Epithelial cell of proximal tubule (primary cell): ENCODE measurements around the gene KRT17. TPM values are rescaled to one million over a fixed set of nuclear protein-coding genes. Genes with fewer than 3 reads are reported as not detected.
"Not testable (repeated sequence)": the region's sequence is repeated elsewhere in the genome, so short reads cannot be mapped to it uniquely, and the experiment has no call there.

Experiments used
- DNase-seq: peaks from one replicate; pipeline ENCODE4 v3.0.0-alpha.2; 2011; ENCODE audit warnings: low read depth
- H3K4me3 ChIP-seq: 2 replicates; pipeline ENCODE4 v1.5.1; 2011; ENCODE audit warnings: low read depth, mild to moderate bottlenecking, low read length
- total RNA-seq: library from RNA; depleted of rRNA; stranded (reverse); fragments of >200 nt; gene quantifications from 2 replicates; pipeline ENCODE4 v1.2.3, GENCODE V29; 2015
- TF ChIP-seq, protein P1 (sequence below): conservative IDR thresholded peaks from 2 replicates; pipeline ENCODE4 v1.5.1; 2012; ENCODE audit warnings: low read depth, mild to moderate bottlenecking, low read length

The KRT17 gene
- total RNA-seq, 1 donor from 2014 or later, result 20.8 TPM

DNA sequence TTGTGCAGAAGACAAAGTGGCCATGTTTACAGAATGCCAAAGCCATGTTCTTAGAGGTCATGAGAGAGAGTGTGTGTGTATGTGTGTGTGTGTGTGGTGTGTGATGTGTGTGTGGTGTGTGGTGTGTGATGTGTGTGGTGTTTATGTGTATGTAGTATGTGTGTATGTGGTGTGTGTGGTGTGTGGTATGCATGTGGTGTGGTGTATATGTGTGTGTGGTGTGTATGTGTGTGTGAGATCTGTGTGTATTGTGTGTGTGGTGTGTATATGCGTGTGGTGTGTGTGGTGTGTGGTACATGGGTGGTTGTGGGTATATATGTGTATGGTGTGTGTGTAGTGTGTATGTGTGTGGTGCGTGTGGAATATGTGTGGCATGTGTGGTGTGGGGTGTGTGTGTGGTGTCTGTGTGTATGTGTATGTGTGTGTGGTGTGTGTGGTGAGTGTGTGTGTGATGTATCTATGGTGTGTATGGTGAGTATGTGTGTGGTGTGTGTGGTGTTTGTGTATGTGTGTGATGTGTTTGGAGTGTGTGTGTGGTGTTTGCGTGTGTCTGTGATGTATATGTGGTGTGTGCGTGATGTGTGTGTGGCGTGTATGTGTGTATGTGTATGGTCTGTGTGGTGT lies 8.2 kb upstream of the KRT17 start:
- H3K4me3 ChIP-seq, result no peak overlapping the region
- TF ChIP-seq, protein P1, sequence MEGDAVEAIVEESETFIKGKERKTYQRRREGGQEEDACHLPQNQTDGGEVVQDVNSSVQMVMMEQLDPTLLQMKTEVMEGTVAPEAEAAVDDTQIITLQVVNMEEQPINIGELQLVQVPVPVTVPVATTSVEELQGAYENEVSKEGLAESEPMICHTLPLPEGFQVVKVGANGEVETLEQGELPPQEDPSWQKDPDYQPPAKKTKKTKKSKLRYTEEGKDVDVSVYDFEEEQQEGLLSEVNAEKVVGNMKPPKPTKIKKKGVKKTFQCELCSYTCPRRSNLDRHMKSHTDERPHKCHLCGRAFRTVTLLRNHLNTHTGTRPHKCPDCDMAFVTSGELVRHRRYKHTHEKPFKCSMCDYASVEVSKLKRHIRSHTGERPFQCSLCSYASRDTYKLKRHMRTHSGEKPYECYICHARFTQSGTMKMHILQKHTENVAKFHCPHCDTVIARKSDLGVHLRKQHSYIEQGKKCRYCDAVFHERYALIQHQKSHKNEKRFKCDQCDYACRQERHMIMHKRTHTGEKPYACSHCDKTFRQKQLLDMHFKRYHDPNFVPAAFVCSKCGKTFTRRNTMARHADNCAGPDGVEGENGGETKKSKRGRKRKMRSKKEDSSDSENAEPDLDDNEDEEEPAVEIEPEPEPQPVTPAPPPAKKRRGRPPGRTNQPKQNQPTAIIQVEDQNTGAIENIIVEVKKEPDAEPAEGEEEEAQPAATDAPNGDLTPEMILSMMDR, result no peak
- DNase-seq, result no peak

GRCh38 chr17:41631898-41632285 lies 7.5 kb upstream of the KRT17 start:
- H3K4me3 ChIP-seq, result no peak overlapping the region
- TF ChIP-seq, protein P1, result no peak
- no peak for DNase-seq

- no peak for DNase-seq
- TF ChIP-seq, protein P1, result no peak
- no peak overlapping the region for H3K4me3 ChIP-seq
Observed at GRCh38 chr17:41631025-41631897, 6.9 kb upstream of the KRT17 start.

DNA sequence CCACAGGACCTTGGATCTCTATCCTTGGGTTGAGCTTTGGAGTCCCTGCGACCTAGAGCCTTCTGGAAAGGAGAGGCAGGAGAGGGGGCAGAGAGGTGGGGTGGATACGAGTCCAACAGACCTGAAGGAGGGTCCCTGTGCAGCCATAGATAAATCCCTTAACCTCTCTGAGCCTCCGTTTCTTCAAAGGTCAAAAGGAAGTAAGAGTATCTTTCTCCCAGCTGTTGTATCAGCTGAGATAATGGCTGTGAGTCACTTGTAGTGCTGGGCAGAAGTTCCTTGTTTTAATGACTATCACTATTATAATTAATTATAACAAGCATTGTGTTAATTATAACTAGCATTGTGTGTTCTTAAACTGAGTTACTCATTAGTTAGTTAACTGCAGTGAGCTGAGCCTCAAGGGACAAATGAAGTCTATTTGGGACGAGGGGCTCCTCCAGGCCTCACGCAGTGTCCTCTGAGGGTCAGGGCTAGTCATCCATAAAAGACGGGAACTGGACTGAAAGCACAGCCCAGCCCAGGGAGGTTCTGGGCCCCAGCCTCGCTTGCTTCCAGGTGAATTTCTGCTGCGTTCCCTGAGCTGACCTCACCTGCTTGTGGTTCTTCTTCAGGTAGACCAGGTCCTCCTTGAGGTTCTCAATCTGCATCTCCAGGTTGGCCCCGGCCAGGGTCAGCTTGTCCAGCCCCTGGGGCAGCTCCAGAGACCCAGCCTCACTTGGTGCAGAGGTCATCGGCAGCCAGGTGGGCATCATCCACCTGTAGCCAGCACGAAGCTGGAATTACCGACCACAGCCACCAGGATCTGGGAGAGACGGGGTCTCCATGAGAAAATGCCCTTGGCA lies 5.7 kb upstream of the KRT17 start:
- no peak for DNase-seq
- H3K4me3 ChIP-seq, result no peak overlapping the region
- TF ChIP-seq, protein P1, result no peak

DNA sequence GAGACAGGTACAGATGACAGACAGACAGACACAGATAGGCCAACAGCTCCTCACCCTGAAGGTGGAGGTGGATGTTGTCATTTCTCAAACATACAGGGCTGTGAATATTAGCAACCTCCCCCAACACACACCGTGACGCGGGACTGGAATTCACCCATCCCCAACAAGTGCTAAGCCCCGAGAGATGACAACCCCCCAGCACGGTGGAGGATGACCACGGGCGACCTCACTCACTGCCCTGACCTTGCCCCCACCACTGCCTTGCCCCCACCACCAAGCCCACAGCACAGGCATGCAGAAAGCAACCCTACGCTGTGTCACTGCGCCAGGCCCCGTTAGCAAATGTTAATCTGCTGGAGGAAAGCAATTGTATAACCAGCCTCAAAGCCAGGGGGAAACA lies 4.9 kb upstream of the KRT17 start:
- TF ChIP-seq, protein P1, result no peak
- H3K4me3 ChIP-seq, result no peak overlapping the region
- no peak for DNase-seq

- not testable (repeated sequence) for DNase-seq, H3K4me3 ChIP-seq
Observed at GRCh38 chr17:41628621-41629255, 4.4 kb upstream of the KRT17 start.

DNA sequence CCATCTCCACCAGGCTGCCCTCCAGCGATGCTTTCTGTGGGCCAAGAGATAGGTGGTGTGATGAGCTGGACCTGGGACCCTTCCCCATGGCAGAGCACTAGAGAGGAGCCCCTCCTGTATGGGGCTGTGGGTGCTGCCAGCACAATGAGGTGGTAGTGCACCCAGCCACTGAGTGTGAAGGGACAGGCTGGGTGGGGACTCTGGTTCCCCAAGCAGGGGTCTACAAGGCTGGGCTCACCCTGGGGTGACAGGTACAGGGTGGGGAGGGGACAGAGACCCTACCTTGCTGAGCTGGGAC lies 3.6 kb upstream of the KRT17 start:
- H3K4me3 ChIP-seq, DNase-seq: not testable (repeated sequence)
